Measurements from ENCODE around the gene MKLN1. TPM values are rescaled to one million over a fixed set of nuclear protein-coding genes. Genes with fewer than 3 reads are reported as not detected.

Gene MKLN1
- total RNA-seq, 4 donors from 2014 or later = 39.4 to 74.4 (median 53.2) TPM

DNA sequence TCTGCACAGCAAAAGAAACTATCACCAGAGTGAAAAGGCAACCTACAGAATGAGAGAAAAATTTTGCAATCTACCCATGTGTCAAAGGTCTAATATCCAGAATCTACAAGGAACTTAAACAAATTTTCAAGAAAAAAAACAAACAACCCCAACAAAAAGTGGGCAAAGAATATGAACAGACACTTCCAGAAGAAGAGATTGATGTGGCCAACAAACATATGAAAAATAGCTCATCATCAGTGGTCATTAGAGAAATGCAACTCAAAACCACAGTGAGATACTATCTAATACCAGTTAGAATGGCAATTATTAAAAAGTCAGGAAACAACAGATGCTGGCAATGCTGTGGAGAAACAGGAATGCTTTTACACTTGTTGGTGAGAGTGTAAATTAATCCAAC is 7.1 kb upstream of the MKLN1 start:
- no peak overlapping the region for H3K4me3 ChIP-seq
- no peak for DNase-seq
- no peaks in the 10 kb centered on the region for H3K27me3 ChIP-seq
- no peaks in the 10 kb centered on the region for H3K4me1 ChIP-seq
- TF ChIP-seq POLR2A (IDR thresholded peaks at IDR 0.05) = no peak
- TF ChIP-seq, protein P1, sequence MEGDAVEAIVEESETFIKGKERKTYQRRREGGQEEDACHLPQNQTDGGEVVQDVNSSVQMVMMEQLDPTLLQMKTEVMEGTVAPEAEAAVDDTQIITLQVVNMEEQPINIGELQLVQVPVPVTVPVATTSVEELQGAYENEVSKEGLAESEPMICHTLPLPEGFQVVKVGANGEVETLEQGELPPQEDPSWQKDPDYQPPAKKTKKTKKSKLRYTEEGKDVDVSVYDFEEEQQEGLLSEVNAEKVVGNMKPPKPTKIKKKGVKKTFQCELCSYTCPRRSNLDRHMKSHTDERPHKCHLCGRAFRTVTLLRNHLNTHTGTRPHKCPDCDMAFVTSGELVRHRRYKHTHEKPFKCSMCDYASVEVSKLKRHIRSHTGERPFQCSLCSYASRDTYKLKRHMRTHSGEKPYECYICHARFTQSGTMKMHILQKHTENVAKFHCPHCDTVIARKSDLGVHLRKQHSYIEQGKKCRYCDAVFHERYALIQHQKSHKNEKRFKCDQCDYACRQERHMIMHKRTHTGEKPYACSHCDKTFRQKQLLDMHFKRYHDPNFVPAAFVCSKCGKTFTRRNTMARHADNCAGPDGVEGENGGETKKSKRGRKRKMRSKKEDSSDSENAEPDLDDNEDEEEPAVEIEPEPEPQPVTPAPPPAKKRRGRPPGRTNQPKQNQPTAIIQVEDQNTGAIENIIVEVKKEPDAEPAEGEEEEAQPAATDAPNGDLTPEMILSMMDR (IDR thresholded peaks at IDR 0.05) = no peak
- H3K27ac ChIP-seq = no peak overlapping the region
- H3K9me3 ChIP-seq = no peaks in the 10 kb centered on the region
- no peaks in the 10 kb centered on the region for H3K36me3 ChIP-seq

DNA sequence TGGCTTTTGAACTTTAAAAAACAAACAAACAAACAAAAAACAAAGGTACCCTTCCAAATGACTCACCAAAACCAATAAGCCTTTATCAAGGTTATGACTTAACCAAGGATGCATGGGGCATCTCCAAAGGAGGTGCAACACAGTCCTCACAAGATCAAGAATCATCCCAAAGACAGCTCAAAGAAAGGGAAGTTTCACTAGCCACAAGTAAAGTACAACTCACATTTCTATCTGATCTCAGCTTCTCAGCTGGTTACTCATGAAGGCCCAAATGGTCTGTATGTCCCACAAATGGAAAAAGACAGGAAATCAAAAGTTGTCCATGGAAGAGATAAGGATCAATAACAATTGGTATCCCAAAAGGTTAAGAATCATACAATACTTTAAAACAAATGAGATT is 6.0 kb upstream of the MKLN1 start:
- H3K4me3 ChIP-seq = no peak overlapping the region
- H3K9me3 ChIP-seq = no peaks in the 10 kb centered on the region
- peaks cover 0 to 5% (median 0%) of the 10 kb centered on the region in 4 donors for H3K4me1 ChIP-seq
- TF ChIP-seq, protein P1 (IDR thresholded peaks at IDR 0.05) = no peak
- no peak for TF ChIP-seq POLR2A (IDR thresholded peaks at IDR 0.05)
- no peaks in the 10 kb centered on the region for H3K36me3 ChIP-seq
- DNase-seq = no peak
- H3K27me3 ChIP-seq = no peaks in the 10 kb centered on the region
- H3K27ac ChIP-seq = no peak overlapping the region

DNA sequence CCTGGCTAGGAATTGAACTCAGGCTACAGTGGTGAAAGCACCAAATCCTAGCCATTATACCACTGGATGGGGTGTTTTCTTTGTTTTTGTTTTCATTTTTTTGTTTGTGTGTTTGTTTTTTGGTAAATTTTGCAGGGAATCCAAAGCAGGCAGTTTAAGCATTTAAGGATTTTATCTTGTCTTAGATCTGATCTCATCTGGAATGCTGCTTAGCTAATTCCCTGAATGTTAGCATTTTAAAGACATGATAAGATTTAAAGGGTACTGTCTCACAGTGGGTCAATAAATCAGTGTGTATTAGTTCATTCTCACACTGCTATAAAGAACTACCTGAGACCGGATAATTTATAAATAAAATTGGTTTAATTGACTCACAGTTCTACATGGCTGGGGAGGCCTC is 5.6 kb upstream of the MKLN1 start:
- Histone ChIP-seq H3K27me3 (no peaks in the 10 kb centered on the region), H3K27ac (no peak overlapping the region), H3K4me3 (no peak overlapping the region), H3K4me1 (peaks cover 0 to 9% (median 0%) of the 10 kb centered on the region in 4 donors), H3K9me3 (no peaks in the 10 kb centered on the region), H3K36me3 (no peaks in the 10 kb centered on the region)
- no peak for DNase-seq
- no peak for TF ChIP-seq POLR2A (IDR thresholded peaks at IDR 0.05)
- TF ChIP-seq, protein P1 (IDR thresholded peaks at IDR 0.05) = no peak

DNA sequence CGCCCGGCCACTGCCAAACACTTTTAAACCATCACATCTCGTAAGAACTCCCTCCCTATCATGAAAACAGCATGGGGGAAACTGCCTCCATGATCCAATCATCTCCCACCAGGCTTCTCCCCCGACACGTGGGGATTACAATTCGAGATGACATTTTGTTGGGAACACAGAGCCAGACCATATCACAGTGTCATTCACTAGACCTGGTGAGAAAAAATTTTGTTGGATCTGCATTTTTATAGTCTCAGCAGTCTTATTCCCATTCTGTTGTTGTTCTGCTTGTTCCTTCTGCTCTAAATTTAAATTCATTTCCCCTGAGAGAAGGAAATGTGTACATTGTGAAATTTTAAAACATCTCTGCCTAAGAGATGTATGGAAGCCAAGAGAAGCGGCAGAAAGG is 4.8 kb upstream of the MKLN1 start:
- H3K4me3 ChIP-seq = no peak overlapping the region
- no peak for TF ChIP-seq POLR2A (IDR thresholded peaks at IDR 0.05)
- TF ChIP-seq, protein P1 (IDR thresholded peaks at IDR 0.05) = no peak
- DNase-seq = no peak
- H3K4me1 ChIP-seq = peaks cover 0 to 9% (median 0%) of the 10 kb centered on the region in 4 donors
- H3K9me3 ChIP-seq = no peaks in the 10 kb centered on the region
- no peak overlapping the region for H3K27ac ChIP-seq
- no peaks in the 10 kb centered on the region for H3K27me3 ChIP-seq
- H3K36me3 ChIP-seq = no peaks in the 10 kb centered on the region

DNA sequence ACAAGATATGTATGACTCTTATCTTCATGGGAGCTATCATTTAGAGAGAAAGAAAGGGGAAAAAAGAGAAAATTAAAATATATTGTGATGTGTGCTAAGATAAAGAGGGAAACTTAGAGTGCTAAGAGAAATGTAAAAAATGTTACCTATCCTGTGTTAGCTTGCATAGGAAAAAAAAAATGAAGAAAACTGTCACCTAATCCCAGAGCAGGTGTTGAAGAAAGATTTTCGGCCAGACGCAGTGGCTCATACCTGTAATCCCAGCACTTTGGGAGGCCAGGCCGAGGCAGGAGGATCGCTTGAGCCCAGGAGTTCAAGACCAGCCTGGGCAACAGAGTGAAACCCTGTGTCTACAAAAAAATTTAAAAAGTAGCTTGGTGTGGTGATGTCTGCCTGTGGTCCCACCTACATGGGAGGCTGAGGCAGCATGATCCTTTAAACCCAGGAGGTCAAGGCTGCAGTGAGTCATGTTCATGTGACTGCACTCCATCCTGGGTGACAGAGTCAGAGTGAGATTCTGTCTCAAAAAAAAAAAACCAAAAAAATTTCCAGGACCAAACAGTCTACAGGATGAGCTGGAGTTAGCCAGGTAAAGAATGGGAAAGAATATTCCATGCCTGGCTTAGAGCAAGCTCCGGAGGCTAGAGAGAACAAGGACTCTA is 2.4 kb upstream of the MKLN1 start:
- TF ChIP-seq POLR2A (IDR thresholded peaks at IDR 0.05) = no peak
- TF ChIP-seq, protein P1 (IDR thresholded peaks at IDR 0.05) = no peak
- peaks cover 0 to 23% (median 4%) of the 10 kb centered on the region in 4 donors for H3K4me1 ChIP-seq
- H3K4me3 ChIP-seq = no peak overlapping the region
- no peaks in the 10 kb centered on the region for H3K27me3 ChIP-seq
- H3K9me3 ChIP-seq = no peaks in the 10 kb centered on the region
- DNase-seq = no peak
- H3K27ac ChIP-seq = no peak overlapping the region
- no peaks in the 10 kb centered on the region for H3K36me3 ChIP-seq

Data from Peyer's patch (tissue), 4 donors.